GM21528 (cell line): ENCODE data around the gene CPXM2.

Experiments
- ATAC-seq: cut with Tn5 transposase; IDR thresholded peaks from one replicate; pipeline ENCODE4 v1.9.1; 2021; ENCODE audit warnings: mild to moderate bottlenecking, moderate library complexity; ENCODE audit not compliant: unreplicated experiment, low FRiP score

The CPXM2 gene

GRCh38 chr10:123778719-123779517, 112.7 kb downstream of the CPXM2 start:
- ATAC-seq = no peak

- ATAC-seq = no peak
These were observed 113.7 kb downstream of the CPXM2 start for GRCh38 chr10:123777881-123778280.

GRCh38 chr10:123774132-123774742, 117.4 kb downstream of the CPXM2 start:
- no peak for ATAC-seq

GRCh38 chr10:123772645-123773508, 118.7 kb downstream of the CPXM2 start:
- no peak for ATAC-seq

GRCh38 chr10:123771877-123772644, 119.5 kb downstream of the CPXM2 start:
- ATAC-seq = no peak

GRCh38 chr10:123769647-123770046, 122.0 kb downstream of the CPXM2 start:
- no peak for ATAC-seq

GRCh38 chr10:123766761-123767160, 124.8 kb downstream of the CPXM2 start:
- no peak for ATAC-seq

GRCh38 chr10:123766012-123766411, 125.6 kb downstream of the CPXM2 start:
- ATAC-seq = no peak

- no peak for ATAC-seq
These were observed 129.9 kb downstream of the CPXM2 start for GRCh38 chr10:123761666-123762230.

- no peak for ATAC-seq
These were observed 130.6 kb downstream of the CPXM2 start for GRCh38 chr10:123761038-123761428.

- no peak for ATAC-seq
These were observed 131.1 kb downstream of the CPXM2 start for GRCh38 chr10:123760356-123761037.

GRCh38 chr10:123759501-123760031, 132.0 kb downstream of the CPXM2 start:
- no peak for ATAC-seq

- ATAC-seq = no peak
These were observed 132.6 kb downstream of the CPXM2 start for GRCh38 chr10:123759041-123759440.

- no peak for ATAC-seq
These were observed 133.8 kb downstream of the CPXM2 start for GRCh38 chr10:123757853-123758252.

- ATAC-seq = no peak
These were observed 136.5 kb downstream of the CPXM2 start for GRCh38 chr10:123755061-123755460.

GRCh38 chr10:123754123-123754522, 137.5 kb downstream of the CPXM2 start:
- ATAC-seq = no peak

- no peak for ATAC-seq
These were observed 140.1 kb downstream of the CPXM2 start for GRCh38 chr10:123751342-123752134.

- no peak for ATAC-seq
These were observed 140.7 kb downstream of the CPXM2 start for GRCh38 chr10:123750901-123751300.
